ENCODE measurements around the gene ECI1.

ECI1 gene

GRCh38 chr16:2233046-2233775 lies 18.2 kb downstream of the ECI1 start:
- Histone ChIP-seq H2BK5ac (ENCODE audit: low read length) (no peak overlapping the region), H3K79me1 (ENCODE audit: low read depth, low read length) (peaks cover 20% of the 10 kb centered on the region), H2AFZ (ENCODE audit: low read length) (no peak overlapping the region), H2BK12ac (ENCODE audit: low read length) (no peak overlapping the region), H3K9ac (ENCODE audit: low read depth, low read length, poor library complexity) (peak overlapping the region; percentile 21), H3K36me3 (replicated peaks in 1 of 2; ENCODE audit: control insufficient read depth in 2 of 2, insufficient read depth in 2 of 2, low read length in 2 of 2) (peaks cover 44 to 87% of the 10 kb centered on the region in 2 donors), H3K18ac (ENCODE audit: low read length) (no peak overlapping the region), H3K27me3 (ENCODE audit: control insufficient read depth in 3 of 3, insufficient read depth in 3 of 3, low read depth in 1 of 3, low read length in 3 of 3) (peaks cover 0 to 22% (median 7%) of the 10 kb centered on the region in 3 experiments), H4K91ac (ENCODE audit: low read depth, low read length, poor library complexity) (no peak overlapping the region), H3K27ac (replicated peaks; ENCODE audit: low read length) (no peak overlapping the region), H3K4ac (ENCODE audit: low read length) (no peak overlapping the region), H4K8ac (ENCODE audit: low read depth, low read length) (no peak overlapping the region), H3K4me3 (ENCODE audit: low read length in 2 of 2) (no peak overlapping the region), H3K9me3 (replicated peaks in 1 of 2; ENCODE audit: control insufficient read depth in 2 of 2, insufficient read depth in 1 of 2, low read depth in 1 of 2, low read length in 2 of 2) (peaks cover 0 to 1% of the 10 kb centered on the region in 2 donors), H3K14ac (ENCODE audit: low read length) (no peak overlapping the region), H3K23ac (ENCODE audit: low read depth, low read length, poor library complexity) (no peak overlapping the region), H3K4me1 (ENCODE audit: control insufficient read depth in 2 of 2, insufficient read depth in 1 of 2, low read depth in 1 of 2, low read length in 2 of 2) (peaks cover 0 to 13% of the 10 kb centered on the region in 2 donors), H3K4me2 (ENCODE audit: insufficient read depth, low read length, poor library complexity, severe bottlenecking) (no peak overlapping the region), H2AK5ac (ENCODE audit: low read depth, low read length) (no peak overlapping the region), H2BK15ac (ENCODE audit: low read length) (no peak overlapping the region), H2BK120ac (ENCODE audit: low read depth, low read length) (no peak overlapping the region)
- DNase-seq (ENCODE audit: low spot score): no peak
- no CpG with 5 or more reads among the region's 28 CpGs for WGBS, 2 donors (ENCODE audit: extremely low coverage in 2 of 2, insufficient read length in 2 of 2, insufficient replicate concordance in 1 of 2)

DNA sequence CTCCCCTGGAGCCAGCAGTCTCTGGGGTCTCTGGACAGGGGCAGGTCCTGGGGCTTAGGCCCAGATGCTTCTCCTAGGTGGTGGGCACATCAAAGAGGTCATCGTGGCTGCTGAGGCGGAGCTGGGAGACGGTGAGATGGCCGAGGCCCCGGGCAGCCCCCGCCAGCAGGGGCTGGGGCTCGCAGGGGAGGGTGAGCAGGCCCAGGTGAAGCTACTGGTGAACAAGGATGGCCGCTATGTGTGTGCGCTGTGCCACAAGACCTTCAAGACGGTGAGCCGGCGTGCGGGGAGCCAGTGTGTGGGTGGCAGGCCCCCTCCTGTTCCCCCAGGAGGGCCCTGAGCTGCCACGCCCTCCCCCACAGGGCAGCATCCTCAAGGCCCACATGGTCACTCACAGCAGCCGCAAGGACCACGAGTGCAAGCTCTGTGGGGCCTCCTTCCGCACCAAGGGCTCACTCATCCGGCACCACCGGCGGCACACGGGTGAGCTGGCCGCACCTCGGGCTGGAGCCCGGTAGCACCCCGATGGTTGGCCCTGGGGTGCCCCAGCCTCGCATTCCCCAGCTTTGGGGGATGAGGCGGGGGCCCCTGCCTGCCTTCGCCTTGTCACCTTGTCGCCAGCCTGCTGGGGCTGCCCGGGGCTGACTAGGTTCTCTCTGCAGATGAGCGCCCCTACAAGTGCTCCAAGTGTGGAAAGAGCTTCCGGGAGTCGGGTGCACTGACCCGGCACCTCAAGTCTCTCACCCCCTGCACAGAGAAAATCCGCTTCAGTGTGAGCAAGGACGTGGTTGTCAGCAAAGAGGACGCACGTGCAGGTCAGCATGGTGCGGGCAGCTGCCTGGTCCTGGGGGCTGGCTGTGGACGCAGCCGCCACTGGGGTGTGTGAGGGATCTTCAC lies 19.0 kb downstream of the ECI1 start:
- Histone ChIP-seq H3K27ac (replicated peaks; ENCODE audit: low read length) (no peak overlapping the region), H4K8ac (ENCODE audit: low read depth, low read length) (peak overlapping the region; percentile 4), H3K4ac (ENCODE audit: low read length) (no peak overlapping the region), H3K14ac (ENCODE audit: low read length) (no peak overlapping the region), H2AK5ac (ENCODE audit: low read depth, low read length) (no peak overlapping the region), H3K18ac (ENCODE audit: low read length) (no peak overlapping the region), H2BK5ac (ENCODE audit: low read length) (no peak overlapping the region), H3K9me3 (replicated peaks in 1 of 2; ENCODE audit: control insufficient read depth in 2 of 2, insufficient read depth in 1 of 2, low read depth in 1 of 2, low read length in 2 of 2) (peaks cover 0 to 1% of the 10 kb centered on the region in 2 donors), H3K36me3 (replicated peaks in 1 of 2; ENCODE audit: control insufficient read depth in 2 of 2, insufficient read depth in 2 of 2, low read length in 2 of 2) (peaks cover 44 to 86% of the 10 kb centered on the region in 2 donors), H3K9ac (ENCODE audit: low read depth, low read length, poor library complexity) (peak overlapping the region; percentile 77), H3K23ac (ENCODE audit: low read depth, low read length, poor library complexity) (peak overlapping the region; percentile 31), H3K4me3 (ENCODE audit: low read length in 2 of 2) (no peak overlapping the region), H2BK120ac (ENCODE audit: low read depth, low read length) (no peak overlapping the region), H3K4me2 (ENCODE audit: insufficient read depth, low read length, poor library complexity, severe bottlenecking) (no peak overlapping the region), H4K91ac (ENCODE audit: low read depth, low read length, poor library complexity) (no peak overlapping the region), H2AFZ (ENCODE audit: low read length) (no peak overlapping the region), H2BK12ac (ENCODE audit: low read length) (no peak overlapping the region), H3K79me1 (ENCODE audit: low read depth, low read length) (peaks cover 21% of the 10 kb centered on the region), H3K4me1 (ENCODE audit: control insufficient read depth in 2 of 2, insufficient read depth in 1 of 2, low read depth in 1 of 2, low read length in 2 of 2) (peaks cover 0 to 10% of the 10 kb centered on the region in 2 donors), H2BK15ac (ENCODE audit: low read length) (no peak overlapping the region), H3K27me3 (ENCODE audit: control insufficient read depth in 3 of 3, insufficient read depth in 3 of 3, low read depth in 1 of 3, low read length in 3 of 3) (peaks cover 0 to 15% (median 3%) of the 10 kb centered on the region in 3 experiments)
- DNase-seq (ENCODE audit: low spot score): no peak
- no CpG with 5 or more reads among the region's 41 CpGs for WGBS, 2 donors (ENCODE audit: extremely low coverage in 2 of 2, insufficient read length in 2 of 2, insufficient replicate concordance in 1 of 2)

- peaks cover 0 to 4% of the 10 kb centered on the region in 2 donors for H3K4me1 ChIP-seq (ENCODE audit: control insufficient read depth in 2 of 2, insufficient read depth in 1 of 2, low read depth in 1 of 2, low read length in 2 of 2)
- no peak overlapping the region for H3K4me3 ChIP-seq (ENCODE audit: low read length in 2 of 2)
- H2AK5ac ChIP-seq (ENCODE audit: low read depth, low read length): no peak overlapping the region
- no peak overlapping the region for H2AFZ ChIP-seq (ENCODE audit: low read length)
- no peak overlapping the region for H3K23ac ChIP-seq (ENCODE audit: low read depth, low read length, poor library complexity)
- H3K18ac ChIP-seq (ENCODE audit: low read length): no peak overlapping the region
- no peak overlapping the region for H2BK5ac ChIP-seq (ENCODE audit: low read length)
- peak overlapping the region; percentile 4 for H4K8ac ChIP-seq (ENCODE audit: low read depth, low read length)
- H3K27ac ChIP-seq (replicated peaks; ENCODE audit: low read length): no peak overlapping the region
- peaks cover 44 to 91% of the 10 kb centered on the region in 2 donors for H3K36me3 ChIP-seq (replicated peaks in 1 of 2; ENCODE audit: control insufficient read depth in 2 of 2, insufficient read depth in 2 of 2, low read length in 2 of 2)
- H3K9me3 ChIP-seq (replicated peaks in 1 of 2; ENCODE audit: control insufficient read depth in 2 of 2, insufficient read depth in 1 of 2, low read depth in 1 of 2, low read length in 2 of 2): no peaks in the 10 kb centered on the region
- H3K14ac ChIP-seq (ENCODE audit: low read length): no peak overlapping the region
- WGBS, 2 donors (ENCODE audit: extremely low coverage in 2 of 2, insufficient read length in 2 of 2, insufficient replicate concordance in 1 of 2): no CpG with 5 or more reads among the region's 29 CpGs
- H2BK12ac ChIP-seq (ENCODE audit: low read length): no peak overlapping the region
- H4K91ac ChIP-seq (ENCODE audit: low read depth, low read length, poor library complexity): no peak overlapping the region
- no peak overlapping the region for H2BK120ac ChIP-seq (ENCODE audit: low read depth, low read length)
- peaks cover 0 to 4% (median 0%) of the 10 kb centered on the region in 3 experiments for H3K27me3 ChIP-seq (ENCODE audit: control insufficient read depth in 3 of 3, insufficient read depth in 3 of 3, low read depth in 1 of 3, low read length in 3 of 3)
- H3K4ac ChIP-seq (ENCODE audit: low read length): no peak overlapping the region
- H3K9ac ChIP-seq (ENCODE audit: low read depth, low read length, poor library complexity): no peak overlapping the region
- no peak overlapping the region for H3K4me2 ChIP-seq (ENCODE audit: insufficient read depth, low read length, poor library complexity, severe bottlenecking)
- peaks cover 21% of the 10 kb centered on the region for H3K79me1 ChIP-seq (ENCODE audit: low read depth, low read length)
- DNase-seq (ENCODE audit: low spot score): no peak
- no peak overlapping the region for H2BK15ac ChIP-seq (ENCODE audit: low read length)
Observed at GRCh38 chr16:2231016-2231931, 20.1 kb downstream of the ECI1 start.

Data from neuronal stem cell (in vitro differentiated cells).